ENCODE results near the gene CDH2.

Gene CDH2

GRCh38 chr18:28123401-28124030 lies 53.4 kb downstream of the CDH2 start:
- peak overlapping the region; percentile 4 for H3K4me3 ChIP-seq (replicated peaks; ENCODE audit: low read depth, low read length)
- TF ChIP-seq, protein P1, sequence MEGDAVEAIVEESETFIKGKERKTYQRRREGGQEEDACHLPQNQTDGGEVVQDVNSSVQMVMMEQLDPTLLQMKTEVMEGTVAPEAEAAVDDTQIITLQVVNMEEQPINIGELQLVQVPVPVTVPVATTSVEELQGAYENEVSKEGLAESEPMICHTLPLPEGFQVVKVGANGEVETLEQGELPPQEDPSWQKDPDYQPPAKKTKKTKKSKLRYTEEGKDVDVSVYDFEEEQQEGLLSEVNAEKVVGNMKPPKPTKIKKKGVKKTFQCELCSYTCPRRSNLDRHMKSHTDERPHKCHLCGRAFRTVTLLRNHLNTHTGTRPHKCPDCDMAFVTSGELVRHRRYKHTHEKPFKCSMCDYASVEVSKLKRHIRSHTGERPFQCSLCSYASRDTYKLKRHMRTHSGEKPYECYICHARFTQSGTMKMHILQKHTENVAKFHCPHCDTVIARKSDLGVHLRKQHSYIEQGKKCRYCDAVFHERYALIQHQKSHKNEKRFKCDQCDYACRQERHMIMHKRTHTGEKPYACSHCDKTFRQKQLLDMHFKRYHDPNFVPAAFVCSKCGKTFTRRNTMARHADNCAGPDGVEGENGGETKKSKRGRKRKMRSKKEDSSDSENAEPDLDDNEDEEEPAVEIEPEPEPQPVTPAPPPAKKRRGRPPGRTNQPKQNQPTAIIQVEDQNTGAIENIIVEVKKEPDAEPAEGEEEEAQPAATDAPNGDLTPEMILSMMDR (IDR thresholded peaks at IDR 0.05; ENCODE audit: low read length, missing control alignments): no peak
- DNase-seq (ENCODE audit: low read depth): no peak

DNA sequence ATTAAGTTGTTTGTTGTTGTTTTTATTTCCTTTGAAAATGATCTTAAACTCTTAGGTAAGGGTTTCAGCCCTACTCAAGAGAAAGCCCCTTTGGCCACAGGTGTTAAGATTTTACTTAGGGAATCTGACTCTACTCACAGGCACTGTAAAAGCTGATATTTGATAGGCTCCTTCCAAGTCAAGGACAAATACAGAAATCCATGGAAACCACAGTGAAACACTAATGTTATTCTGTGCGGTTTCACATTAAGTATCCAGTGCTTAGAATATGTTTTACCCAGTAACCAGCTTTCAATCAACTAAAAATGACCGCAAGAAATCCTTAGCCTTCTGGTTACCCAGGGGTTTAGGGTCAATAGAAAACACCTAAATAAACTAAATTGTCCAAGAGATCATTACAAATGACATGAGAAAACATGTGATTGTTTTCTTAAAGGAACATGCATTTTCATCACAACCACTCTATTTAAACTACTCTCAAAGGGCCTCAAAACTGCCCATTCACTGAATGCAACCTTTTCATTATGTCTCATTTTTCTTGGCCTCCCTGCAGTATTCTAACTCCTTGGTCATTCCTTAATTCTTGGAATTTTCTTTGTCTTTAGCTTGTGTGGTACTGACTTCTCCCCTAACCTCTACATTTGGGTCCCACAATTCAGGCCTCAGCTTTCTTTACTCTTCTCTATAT lies 56.0 kb downstream of the CDH2 start:
- H3K4me3 ChIP-seq (replicated peaks; ENCODE audit: low read depth, low read length): no peak overlapping the region
- DNase-seq (ENCODE audit: low read depth): no peak
- TF ChIP-seq, protein P1 (IDR thresholded peaks at IDR 0.05; ENCODE audit: low read length, missing control alignments): no peak

DNA sequence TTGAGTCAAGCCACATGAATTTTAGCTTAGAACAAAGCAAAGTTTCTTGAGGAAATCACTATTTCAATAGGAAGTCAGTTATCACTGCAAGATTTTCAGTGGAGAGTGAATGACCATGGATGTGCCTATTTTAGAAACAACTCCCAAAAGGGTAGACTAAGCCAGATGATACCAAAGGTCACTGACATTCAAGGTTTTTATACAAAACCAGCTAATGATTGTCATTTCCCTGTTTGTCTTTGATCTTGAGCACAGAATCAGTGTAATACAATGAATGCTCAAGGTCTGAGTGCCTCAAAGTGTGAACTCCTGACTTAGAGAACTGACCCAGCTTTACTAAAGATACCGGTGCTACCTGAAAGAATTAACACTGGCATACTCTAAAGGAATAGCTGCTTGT lies 60.5 kb downstream of the CDH2 start:
- no peak overlapping the region for H3K4me3 ChIP-seq (replicated peaks; ENCODE audit: low read depth, low read length)
- TF ChIP-seq, protein P1 (IDR thresholded peaks at IDR 0.05; ENCODE audit: low read length, missing control alignments): no peak
- no peak for DNase-seq (ENCODE audit: low read depth)

GRCh38 chr18:28115149-28115550 lies 61.8 kb downstream of the CDH2 start:
- peak overlapping the region; percentile 2 for H3K4me3 ChIP-seq (replicated peaks; ENCODE audit: low read depth, low read length)
- TF ChIP-seq, protein P1 (IDR thresholded peaks at IDR 0.05; ENCODE audit: low read length, missing control alignments): no peak
- peak; percentile 86 for DNase-seq (ENCODE audit: low read depth)

DNA sequence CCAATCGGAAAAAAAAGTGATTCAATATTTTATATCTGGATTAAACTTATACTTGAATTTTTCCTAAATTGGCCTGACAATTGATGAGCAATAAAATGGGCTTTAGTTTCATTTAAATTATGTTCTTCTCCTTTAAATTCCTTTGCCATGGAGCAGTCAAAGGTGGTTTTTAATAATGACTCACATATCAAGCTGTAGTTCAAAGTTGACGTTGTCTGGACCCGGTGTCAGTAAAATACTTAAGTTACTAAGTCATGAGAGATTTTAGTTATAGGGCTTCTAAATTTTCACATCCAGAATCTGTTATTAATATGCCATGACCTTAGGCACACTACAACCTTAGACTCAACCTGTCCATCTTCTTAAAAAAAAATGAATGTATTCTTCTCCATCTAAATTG lies 62.5 kb downstream of the CDH2 start:
- DNase-seq (ENCODE audit: low read depth): peak; percentile 66
- TF ChIP-seq, protein P1 (IDR thresholded peaks at IDR 0.05; ENCODE audit: low read length, missing control alignments): no peak
- H3K4me3 ChIP-seq (replicated peaks; ENCODE audit: low read depth, low read length): no peak overlapping the region

GRCh38 chr18:28113271-28114029 lies 63.5 kb downstream of the CDH2 start:
- TF ChIP-seq, protein P1 (IDR thresholded peaks at IDR 0.05; ENCODE audit: low read length, missing control alignments): no peak
- no peak overlapping the region for H3K4me3 ChIP-seq (replicated peaks; ENCODE audit: low read depth, low read length)
- no peak for DNase-seq (ENCODE audit: low read depth)

Data from fibroblast of pulmonary artery (primary cell).